Measurements from ENCODE around the gene ARMC9. TPM values are rescaled to one million over a fixed set of nuclear protein-coding genes. Genes with fewer than 3 reads are reported as not detected.

Gene ARMC9
- total RNA-seq, 6 donors from 2014 or later, result 26.7 to 145 (median 61.0) TPM

GRCh38 chr2:231323316-231323715 is 124.9 kb downstream of the ARMC9 start:
- TF ChIP-seq POLR2AphosphoS5 (IDR thresholded peaks at IDR 0.05) (no peak), CTCF (IDR thresholded peaks at IDR 0.05) (no peak), POLR2A (IDR thresholded peaks at IDR 0.05) (no peak), EP300 (IDR thresholded peaks at IDR 0.05) (no peak)
- H3K36me3 ChIP-seq, result no peaks in the 10 kb centered on the region
- H3K27ac ChIP-seq, result no peak overlapping the region
- H3K27me3 ChIP-seq, result no peaks in the 10 kb centered on the region
- H3K4me3 ChIP-seq, result no peak overlapping the region
- WGBS, 2 donors, result 81 to 82% methylated on average over 9 of the region's 9 CpGs
- peaks cover 0 to 11% (median 4%) of the 10 kb centered on the region in 4 donors for H3K4me1 ChIP-seq
- ATAC-seq (ENCODE audit: low FRiP score in 2 of 2), result peak in 1 of 2 donors; percentile 53
- DNase-seq, result no peak
- no peaks in the 10 kb centered on the region for H3K9me3 ChIP-seq

GRCh38 chr2:231325826-231326225 is 127.4 kb downstream of the ARMC9 start:
- H3K36me3 ChIP-seq, result no peaks in the 10 kb centered on the region
- H3K9me3 ChIP-seq, result no peaks in the 10 kb centered on the region
- H3K27me3 ChIP-seq, result no peaks in the 10 kb centered on the region
- no peak overlapping the region for H3K4me3 ChIP-seq
- DNase-seq, result no peak
- H3K27ac ChIP-seq, result no peak overlapping the region
- WGBS, 2 donors, result 87 to 100% methylated on average over 2 of the region's 2 CpGs
- TF ChIP-seq CTCF (IDR thresholded peaks at IDR 0.05) (no peak), POLR2A (IDR thresholded peaks at IDR 0.05) (no peak), POLR2AphosphoS5 (IDR thresholded peaks at IDR 0.05) (no peak), EP300 (IDR thresholded peaks at IDR 0.05) (no peak)
- peaks cover 0 to 7% (median 3%) of the 10 kb centered on the region in 4 donors for H3K4me1 ChIP-seq
- no peak for ATAC-seq (ENCODE audit: low FRiP score in 2 of 2)

- WGBS, 2 donors, result 90 to 93% methylated on average over 3 of the region's 3 CpGs
- Histone ChIP-seq H3K27me3 (no peaks in the 10 kb centered on the region), H3K9me3 (no peaks in the 10 kb centered on the region), H3K4me1 (peaks cover 0 to 1% (median under 1%) of the 10 kb centered on the region in 4 donors), H3K4me3 (no peak overlapping the region), H3K36me3 (no peaks in the 10 kb centered on the region), H3K27ac (no peak overlapping the region)
- ATAC-seq (ENCODE audit: low FRiP score in 2 of 2), result no peak
- TF ChIP-seq EP300 (IDR thresholded peaks at IDR 0.05) (no peak), POLR2AphosphoS5 (IDR thresholded peaks at IDR 0.05) (no peak), POLR2A (IDR thresholded peaks at IDR 0.05) (no peak), CTCF (IDR thresholded peaks at IDR 0.05) (no peak)
- no peak for DNase-seq
These were observed 128.0 kb downstream of the ARMC9 start for GRCh38 chr2:231326404-231326803.

GRCh38 chr2:231330311-231330710 is 131.9 kb downstream of the ARMC9 start:
- no peak overlapping the region for H3K4me3 ChIP-seq
- no peaks in the 10 kb centered on the region for H3K9me3 ChIP-seq
- ATAC-seq (ENCODE audit: low FRiP score in 2 of 2) (no peak), DNase-seq (no peak)
- 81 to 100% methylated on average over 3 to 8 of the region's 8 CpGs for WGBS, 2 donors
- no peak overlapping the region for H3K27ac ChIP-seq
- H3K4me1 ChIP-seq, result no peaks in the 10 kb centered on the region
- peaks cover 0 to 11% (median 10%) of the 10 kb centered on the region in 4 donors for H3K36me3 ChIP-seq
- H3K27me3 ChIP-seq, result no peaks in the 10 kb centered on the region
- TF ChIP-seq CTCF (IDR thresholded peaks at IDR 0.05) (no peak), POLR2A (IDR thresholded peaks at IDR 0.05) (no peak), EP300 (IDR thresholded peaks at IDR 0.05) (no peak), POLR2AphosphoS5 (IDR thresholded peaks at IDR 0.05) (no peak)

GRCh38 chr2:231331533-231331932 is 133.1 kb downstream of the ARMC9 start:
- Histone ChIP-seq H3K4me3 (no peak overlapping the region), H3K27me3 (no peaks in the 10 kb centered on the region), H3K9me3 (no peaks in the 10 kb centered on the region), H3K36me3 (peaks cover 0 to 11% (median 10%) of the 10 kb centered on the region in 4 donors), H3K27ac (no peak overlapping the region), H3K4me1 (no peaks in the 10 kb centered on the region)
- ATAC-seq (ENCODE audit: low FRiP score in 2 of 2), result no peak
- WGBS, 2 donors, result 70 to 81% methylated on average over 6 to 7 of the region's 7 CpGs
- no peak for DNase-seq
- no peak for TF ChIP-seq POLR2AphosphoS5 (IDR thresholded peaks at IDR 0.05)
- no peak for TF ChIP-seq POLR2A (IDR thresholded peaks at IDR 0.05)
- TF ChIP-seq CTCF (IDR thresholded peaks at IDR 0.05), result no peak
- TF ChIP-seq EP300 (IDR thresholded peaks at IDR 0.05), result no peak

All from upper lobe of left lung (tissue), 6 donors.